ENCODE data around the gene C12orf56. TPM values are rescaled to one million over a fixed set of nuclear protein-coding genes. Genes with fewer than 3 reads are reported as not detected.

Gene C12orf56
- total RNA-seq, 5 donors from 2014 or later (not counting 1 experiment from before 2014, with no cell fraction given) = 0.07 to 0.33 (median 0.24) TPM; not detected in 1

- no peaks in the 10 kb centered on the region for H3K9me3 Mint-ChIP-seq
- H3K9me3 ChIP-seq = no peaks in the 10 kb centered on the region
- WGBS (ENCODE audit: insufficient coverage) = no CpG with 5 or more reads among the region's 1 CpG
- H3K36me3 Mint-ChIP-seq = no peaks in the 10 kb centered on the region
- H3K4me3 Mint-ChIP-seq = no peak overlapping the region
- H3K36me3 ChIP-seq (ENCODE audit: control insufficient read depth in 2 of 2, extremely low read depth in 1 of 2, insufficient read depth in 1 of 2, low read length in 1 of 2) = no peaks in the 10 kb centered on the region
- no peaks in the 10 kb centered on the region for H3K4me1 ChIP-seq (ENCODE audit: control insufficient read depth in 1 of 2, extremely low read depth in 1 of 2, insufficient read depth in 2 of 2, low read length in 2 of 2)
- ChIA-PET CTCF (no interaction called here), POLR2A (no interaction called here)
- no peaks in the 10 kb centered on the region for H3K27me3 ChIP-seq (replicated peaks in 1 of 2; ENCODE audit: control insufficient read depth in 2 of 2, extremely low read depth in 1 of 2, insufficient read depth in 2 of 2, low read length in 1 of 2)
- H3K4me3 ChIP-seq (ENCODE audit: control insufficient read depth in 1 of 2, extremely low read depth in 1 of 2, low read length in 1 of 2) = no peak overlapping the region
- no peaks in the 10 kb centered on the region for H3K27me3 Mint-ChIP-seq
- DNase-seq = no peak
- no peak overlapping the region for H3K27ac ChIP-seq (ENCODE audit: low read length)
- no peak for ATAC-seq (replicated peaks in 1 of 4)
- H3K4me1 Mint-ChIP-seq = peaks cover 0 to 4% (median 3%) of the 10 kb centered on the region in 3 donors
- no peak overlapping the region for H3K27ac Mint-ChIP-seq
These were observed 137.2 kb downstream of the C12orf56 start for GRCh38 chr12:64253356-64253755.

DNA sequence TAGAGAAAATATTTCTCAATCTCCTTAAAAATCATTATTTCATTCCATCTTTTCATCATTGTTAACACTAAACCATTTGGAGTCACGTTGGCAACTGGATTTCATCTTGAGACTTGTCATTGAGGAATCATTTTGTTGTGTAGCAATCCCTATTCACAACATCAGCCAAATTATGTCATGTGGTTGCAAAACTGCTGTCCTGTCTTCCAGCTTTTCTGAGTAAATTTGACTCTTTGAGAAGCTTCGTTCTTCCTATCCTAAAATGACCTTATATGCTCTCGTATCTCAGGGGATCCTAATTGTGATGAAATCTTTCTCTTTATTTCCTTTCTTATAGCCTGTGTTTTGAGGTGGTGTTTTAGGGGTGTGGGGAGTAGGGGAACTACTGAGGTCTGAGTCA lies 137.9 kb downstream of the C12orf56 start:
- Mint-ChIP-seq H3K27me3 (no peaks in the 10 kb centered on the region), H3K9me3 (no peaks in the 10 kb centered on the region), H3K4me3 (no peak overlapping the region), H3K4me1 (peaks cover 0 to 4% (median 3%) of the 10 kb centered on the region in 3 donors), H3K36me3 (no peaks in the 10 kb centered on the region), H3K27ac (no peak overlapping the region)
- Histone ChIP-seq H3K4me1 (ENCODE audit: control insufficient read depth in 1 of 2, extremely low read depth in 1 of 2, insufficient read depth in 2 of 2, low read length in 2 of 2) (no peaks in the 10 kb centered on the region), H3K9me3 (no peaks in the 10 kb centered on the region), H3K27ac (ENCODE audit: low read length) (no peak overlapping the region), H3K36me3 (ENCODE audit: control insufficient read depth in 2 of 2, extremely low read depth in 1 of 2, insufficient read depth in 1 of 2, low read length in 1 of 2) (no peaks in the 10 kb centered on the region), H3K4me3 (ENCODE audit: control insufficient read depth in 1 of 2, extremely low read depth in 1 of 2, low read length in 1 of 2) (no peak overlapping the region), H3K27me3 (replicated peaks in 1 of 2; ENCODE audit: control insufficient read depth in 2 of 2, extremely low read depth in 1 of 2, insufficient read depth in 2 of 2, low read length in 1 of 2) (no peaks in the 10 kb centered on the region)
- POLR2A ChIA-PET = interaction anchor here in 1 of 2 donors (0.6 kb wide), 1 partner anchor 141 kb away, joined by 4 read pairs; no protein-coding TSS in a partner anchor
- ATAC-seq (replicated peaks in 1 of 4) (no peak), DNase-seq (no peak)
- WGBS (ENCODE audit: insufficient coverage) = no CpG with 5 or more reads among the region's 3 CpGs
- CTCF ChIA-PET = no interaction called here

- WGBS (ENCODE audit: insufficient coverage) = 100% methylated on average over 3 of the region's 4 CpGs
- H3K4me3 ChIP-seq (ENCODE audit: control insufficient read depth in 1 of 2, extremely low read depth in 1 of 2, low read length in 1 of 2) = no peak overlapping the region
- H3K9me3 ChIP-seq = no peaks in the 10 kb centered on the region
- H3K27me3 ChIP-seq (replicated peaks in 1 of 2; ENCODE audit: control insufficient read depth in 2 of 2, extremely low read depth in 1 of 2, insufficient read depth in 2 of 2, low read length in 1 of 2) = no peaks in the 10 kb centered on the region
- no peaks in the 10 kb centered on the region for H3K4me1 Mint-ChIP-seq
- no peak overlapping the region for H3K27ac Mint-ChIP-seq
- POLR2A ChIA-PET = no interaction called here
- DNase-seq = no peak
- no peaks in the 10 kb centered on the region for H3K4me1 ChIP-seq (ENCODE audit: control insufficient read depth in 1 of 2, extremely low read depth in 1 of 2, insufficient read depth in 2 of 2, low read length in 2 of 2)
- H3K27ac ChIP-seq (ENCODE audit: low read length) = no peak overlapping the region
- ATAC-seq (replicated peaks in 1 of 4) = no peak
- peaks cover 0 to 3% of the 10 kb centered on the region in 2 donors for H3K36me3 ChIP-seq (ENCODE audit: control insufficient read depth in 2 of 2, extremely low read depth in 1 of 2, insufficient read depth in 1 of 2, low read length in 1 of 2)
- CTCF ChIA-PET = interaction anchor here in 1 of 2 donors (0.7 kb wide), 1 partner anchor 23 kb away, joined by 3 read pairs; no protein-coding TSS in a partner anchor
- no peaks in the 10 kb centered on the region for H3K9me3 Mint-ChIP-seq
- no peak overlapping the region for H3K4me3 Mint-ChIP-seq
- H3K27me3 Mint-ChIP-seq = no peaks in the 10 kb centered on the region
- H3K36me3 Mint-ChIP-seq = no peaks in the 10 kb centered on the region
These were observed 146.7 kb downstream of the C12orf56 start for GRCh38 chr12:64243809-64244208.

- Histone ChIP-seq H3K4me1 (ENCODE audit: control insufficient read depth in 1 of 2, extremely low read depth in 1 of 2, insufficient read depth in 2 of 2, low read length in 2 of 2) (no peaks in the 10 kb centered on the region), H3K36me3 (ENCODE audit: control insufficient read depth in 2 of 2, extremely low read depth in 1 of 2, insufficient read depth in 1 of 2, low read length in 1 of 2) (peaks cover 0 to 3% of the 10 kb centered on the region in 2 donors), H3K27me3 (replicated peaks in 1 of 2; ENCODE audit: control insufficient read depth in 2 of 2, extremely low read depth in 1 of 2, insufficient read depth in 2 of 2, low read length in 1 of 2) (no peaks in the 10 kb centered on the region), H3K27ac (ENCODE audit: low read length) (no peak overlapping the region), H3K9me3 (no peaks in the 10 kb centered on the region), H3K4me3 (ENCODE audit: control insufficient read depth in 1 of 2, extremely low read depth in 1 of 2, low read length in 1 of 2) (no peak overlapping the region)
- Mint-ChIP-seq H3K4me1 (no peaks in the 10 kb centered on the region), H3K27me3 (peaks cover 3 to 9% of the 10 kb centered on the region in 2 donors), H3K4me3 (no peak overlapping the region), H3K9me3 (no peaks in the 10 kb centered on the region), H3K27ac (no peak overlapping the region), H3K36me3 (no peaks in the 10 kb centered on the region)
- ATAC-seq (replicated peaks in 1 of 4) (no peak), DNase-seq (no peak)
- POLR2A ChIA-PET = no interaction called here
- CTCF ChIA-PET = interaction anchor here (0.5 to 1.1 kb wide), 2 partner anchors 10 to 555 kb away, joined by 3 to 6 read pairs; no protein-coding TSS in a partner anchor
- WGBS (ENCODE audit: insufficient coverage) = 86% methylated on average over 1 of the region's 3 CpGs
These were observed 149.8 kb downstream of the C12orf56 start for GRCh38 chr12:64240781-64241180.

DNA sequence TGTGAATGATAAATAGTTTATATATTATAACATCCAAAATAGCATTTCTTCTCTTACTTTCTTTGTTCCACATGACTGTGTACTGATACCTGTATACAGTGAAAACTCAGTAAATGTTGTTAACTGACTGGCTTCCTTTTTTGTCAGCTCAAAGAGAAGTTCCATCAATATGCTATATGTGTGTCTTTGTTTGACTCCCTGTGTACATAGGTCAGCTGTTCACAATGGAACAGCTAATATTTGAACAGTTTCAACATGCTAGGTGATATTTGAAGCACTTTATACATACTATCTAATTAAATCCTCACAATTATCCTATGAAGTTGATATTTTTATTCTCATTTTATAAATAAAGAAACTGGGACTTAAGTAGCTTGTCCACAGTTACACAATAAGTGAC lies 153.2 kb downstream of the C12orf56 start:
- Mint-ChIP-seq H3K36me3 (no peaks in the 10 kb centered on the region), H3K4me1 (no peaks in the 10 kb centered on the region), H3K27ac (no peak overlapping the region), H3K4me3 (no peak overlapping the region), H3K9me3 (no peaks in the 10 kb centered on the region), H3K27me3 (peaks cover 4 to 16% of the 10 kb centered on the region in 2 donors)
- Histone ChIP-seq H3K36me3 (ENCODE audit: control insufficient read depth in 2 of 2, extremely low read depth in 1 of 2, insufficient read depth in 1 of 2, low read length in 1 of 2) (peaks cover 0 to 3% of the 10 kb centered on the region in 2 donors), H3K9me3 (no peaks in the 10 kb centered on the region), H3K4me1 (ENCODE audit: control insufficient read depth in 1 of 2, extremely low read depth in 1 of 2, insufficient read depth in 2 of 2, low read length in 2 of 2) (no peaks in the 10 kb centered on the region), H3K27me3 (replicated peaks in 1 of 2; ENCODE audit: control insufficient read depth in 2 of 2, extremely low read depth in 1 of 2, insufficient read depth in 2 of 2, low read length in 1 of 2) (peaks cover 0 to 5% of the 10 kb centered on the region in 2 experiments), H3K27ac (ENCODE audit: low read length) (no peak overlapping the region), H3K4me3 (ENCODE audit: control insufficient read depth in 1 of 2, extremely low read depth in 1 of 2, low read length in 1 of 2) (no peak overlapping the region)
- ATAC-seq (replicated peaks in 1 of 4) (no peak), DNase-seq (no peak)
- ChIA-PET POLR2A (interaction anchor here in 1 of 2 donors (0.6 kb wide), 1 partner anchor 367 kb away, joined by 9 read pairs; no protein-coding TSS in a partner anchor), CTCF (interaction anchor here in 1 of 2 donors (0.6 kb wide), 1 partner anchor 329 kb away, joined by 8 read pairs; no protein-coding TSS in a partner anchor)

DNA sequence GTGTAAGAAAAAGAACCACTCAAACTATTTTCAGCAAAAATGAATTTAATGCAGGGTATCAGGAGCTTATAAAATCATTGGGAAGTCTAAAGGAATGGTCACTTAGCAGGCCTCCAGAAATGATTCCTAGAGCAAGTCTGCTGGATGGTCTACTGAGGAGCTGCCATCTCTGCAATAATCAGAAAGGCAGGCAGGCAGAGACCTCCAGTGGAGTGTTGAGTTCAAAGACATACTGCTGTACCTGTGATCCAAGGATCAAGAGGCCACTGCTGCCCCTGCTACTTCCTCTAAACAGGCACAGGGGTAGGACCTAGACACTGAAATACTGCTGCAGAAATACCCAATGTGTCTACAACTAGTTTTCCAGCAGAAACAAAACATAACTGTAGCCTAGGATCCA lies 154.0 kb downstream of the C12orf56 start:
- Mint-ChIP-seq H3K4me1 (no peaks in the 10 kb centered on the region), H3K36me3 (no peaks in the 10 kb centered on the region), H3K4me3 (no peak overlapping the region), H3K27me3 (peaks cover 4 to 16% of the 10 kb centered on the region in 2 donors), H3K27ac (no peak overlapping the region), H3K9me3 (no peaks in the 10 kb centered on the region)
- H3K27ac ChIP-seq (ENCODE audit: low read length) = no peak overlapping the region
- POLR2A ChIA-PET = no interaction called here
- no peaks in the 10 kb centered on the region for H3K9me3 ChIP-seq
- peaks cover 0 to 6% of the 10 kb centered on the region in 2 experiments for H3K27me3 ChIP-seq (replicated peaks in 1 of 2; ENCODE audit: control insufficient read depth in 2 of 2, extremely low read depth in 1 of 2, insufficient read depth in 2 of 2, low read length in 1 of 2)
- H3K4me1 ChIP-seq (ENCODE audit: control insufficient read depth in 1 of 2, extremely low read depth in 1 of 2, insufficient read depth in 2 of 2, low read length in 2 of 2) = no peaks in the 10 kb centered on the region
- CTCF ChIA-PET = interaction anchor here in 1 of 2 donors (0.8 kb wide), 1 partner anchor 397 kb away, joined by 3 read pairs; no protein-coding TSS in a partner anchor
- peaks cover 0 to 2% of the 10 kb centered on the region in 2 donors for H3K36me3 ChIP-seq (ENCODE audit: control insufficient read depth in 2 of 2, extremely low read depth in 1 of 2, insufficient read depth in 1 of 2, low read length in 1 of 2)
- ATAC-seq (replicated peaks in 1 of 4) (no peak), DNase-seq (no peak)
- no peak overlapping the region for H3K4me3 ChIP-seq (ENCODE audit: control insufficient read depth in 1 of 2, extremely low read depth in 1 of 2, low read length in 1 of 2)

- H3K27me3 Mint-ChIP-seq = peaks cover 15 to 28% of the 10 kb centered on the region in 2 donors
- peaks cover 0 to 8% of the 10 kb centered on the region in 2 experiments for H3K27me3 ChIP-seq (replicated peaks in 1 of 2; ENCODE audit: control insufficient read depth in 2 of 2, extremely low read depth in 1 of 2, insufficient read depth in 2 of 2, low read length in 1 of 2)
- ATAC-seq (replicated peaks in 1 of 4) (no peak), DNase-seq (no peak)
- no peak overlapping the region for H3K27ac ChIP-seq (ENCODE audit: low read length)
- ChIA-PET POLR2A (no interaction called here), CTCF (no interaction called here)
- H3K36me3 Mint-ChIP-seq = no peaks in the 10 kb centered on the region
- H3K4me1 ChIP-seq (ENCODE audit: control insufficient read depth in 1 of 2, extremely low read depth in 1 of 2, insufficient read depth in 2 of 2, low read length in 2 of 2) = no peaks in the 10 kb centered on the region
- H3K4me3 ChIP-seq (ENCODE audit: control insufficient read depth in 1 of 2, extremely low read depth in 1 of 2, low read length in 1 of 2) = no peak overlapping the region
- WGBS (ENCODE audit: insufficient coverage) = 50% methylated on average over 1 of the region's 1 CpG
- no peaks in the 10 kb centered on the region for H3K4me1 Mint-ChIP-seq
- no peaks in the 10 kb centered on the region for H3K36me3 ChIP-seq (ENCODE audit: control insufficient read depth in 2 of 2, extremely low read depth in 1 of 2, insufficient read depth in 1 of 2, low read length in 1 of 2)
- no peak overlapping the region for H3K27ac Mint-ChIP-seq
- no peaks in the 10 kb centered on the region for H3K9me3 Mint-ChIP-seq
- H3K9me3 ChIP-seq = no peaks in the 10 kb centered on the region
- no peak overlapping the region for H3K4me3 Mint-ChIP-seq
These were observed 158.4 kb downstream of the C12orf56 start for GRCh38 chr12:64232196-64232595.
